Parathyroid adenoma (tissue), 2 donors: ENCODE results near the gene ZDHHC8.

Experiments used
- H2AFZ ChIP-seq: fragments of 300-600 bp; sonication (generic); one replicate; pipeline ENCODE4 v1.7.0; 2017; ENCODE audit warnings: antibody characterized with exemption, mild to moderate bottlenecking
- H3K27ac ChIP-seq: fragments of 300-600 bp; sonication (generic); one replicate; pipeline ENCODE4 v1.7.0; 2017
- H3K27me3 ChIP-seq: fragments of 300-600 bp; sonication (generic); one replicate; pipeline ENCODE4 v1.7.0; 2017; ENCODE audit warnings: low read length; ENCODE audit not compliant: control insufficient read depth, insufficient read depth
- H3K36me3 ChIP-seq: fragments of 300-600 bp; sonication (generic); one replicate; pipeline ENCODE4 v1.7.0; 2017; ENCODE audit warnings: low read length; ENCODE audit not compliant: control insufficient read depth, insufficient read depth
- H3K4me1 ChIP-seq: fragments of 300-600 bp; sonication (generic); one replicate; pipeline ENCODE4 v1.7.0; 2017; ENCODE audit warnings: control low read depth
- H3K4me2 ChIP-seq: fragments of 300-600 bp; sonication (generic); one replicate; pipeline ENCODE4 v1.7.0; 2017; ENCODE audit warnings: low read length
- H3K4me3 ChIP-seq: fragments of 300-600 bp; sonication (generic); one replicate; pipeline ENCODE4 v1.7.0; 2017; ENCODE audit warnings: low read depth, low read length
- H3K79me2 ChIP-seq: fragments of 300-600 bp; sonication (generic); one replicate; pipeline ENCODE4 v1.7.0; 2017; ENCODE audit warnings: control low read depth
- H3K9ac ChIP-seq: fragments of 300-600 bp; sonication (generic); one replicate; pipeline ENCODE4 v1.7.0; 2017; ENCODE audit warnings: mild to moderate bottlenecking
- H3K9me3 ChIP-seq: fragments of 300-600 bp; sonication (generic); one replicate; pipeline ENCODE4 v1.7.0; 2017; ENCODE audit warnings: low read length; ENCODE audit not compliant: control insufficient read depth
- CTCF ChIP-seq: fragments of 300-600 bp; sonication (generic); IDR thresholded peaks from one replicate; pipeline ENCODE4 v1.7.0; 2017; ENCODE audit warnings: antibody characterized with exemption, mild to moderate bottlenecking
- donor health status: primary hyperparathyroidism.

The ZDHHC8 gene

GRCh38 chr22:20123366-20124082 is 8.1 kb upstream of the ZDHHC8 start:
- Histone ChIP-seq H3K36me3 (no peaks in the 10 kb centered on the region), H3K9me3 (no peaks in the 10 kb centered on the region), H3K4me3 (no peak overlapping the region), H3K79me2 (peaks cover 1% of the 10 kb centered on the region), H3K27me3 (no peaks in the 10 kb centered on the region), H3K4me2 (no peak overlapping the region), H3K27ac (no peak overlapping the region), H3K4me1 (no peaks in the 10 kb centered on the region), H3K9ac (no peak overlapping the region), H2AFZ (no peak overlapping the region)
- TF ChIP-seq CTCF, result no peak

- Histone ChIP-seq H2AFZ (no peak overlapping the region), H3K27me3 (no peaks in the 10 kb centered on the region), H3K4me2 (no peak overlapping the region), H3K4me1 (no peaks in the 10 kb centered on the region), H3K9me3 (no peaks in the 10 kb centered on the region), H3K36me3 (no peaks in the 10 kb centered on the region), H3K27ac (no peak overlapping the region), H3K9ac (no peak overlapping the region), H3K79me2 (no peaks in the 10 kb centered on the region), H3K4me3 (no peak overlapping the region)
- no peak for TF ChIP-seq CTCF
Measured at GRCh38 chr22:20124083-20124787, 7.4 kb upstream of the ZDHHC8 start.

DNA sequence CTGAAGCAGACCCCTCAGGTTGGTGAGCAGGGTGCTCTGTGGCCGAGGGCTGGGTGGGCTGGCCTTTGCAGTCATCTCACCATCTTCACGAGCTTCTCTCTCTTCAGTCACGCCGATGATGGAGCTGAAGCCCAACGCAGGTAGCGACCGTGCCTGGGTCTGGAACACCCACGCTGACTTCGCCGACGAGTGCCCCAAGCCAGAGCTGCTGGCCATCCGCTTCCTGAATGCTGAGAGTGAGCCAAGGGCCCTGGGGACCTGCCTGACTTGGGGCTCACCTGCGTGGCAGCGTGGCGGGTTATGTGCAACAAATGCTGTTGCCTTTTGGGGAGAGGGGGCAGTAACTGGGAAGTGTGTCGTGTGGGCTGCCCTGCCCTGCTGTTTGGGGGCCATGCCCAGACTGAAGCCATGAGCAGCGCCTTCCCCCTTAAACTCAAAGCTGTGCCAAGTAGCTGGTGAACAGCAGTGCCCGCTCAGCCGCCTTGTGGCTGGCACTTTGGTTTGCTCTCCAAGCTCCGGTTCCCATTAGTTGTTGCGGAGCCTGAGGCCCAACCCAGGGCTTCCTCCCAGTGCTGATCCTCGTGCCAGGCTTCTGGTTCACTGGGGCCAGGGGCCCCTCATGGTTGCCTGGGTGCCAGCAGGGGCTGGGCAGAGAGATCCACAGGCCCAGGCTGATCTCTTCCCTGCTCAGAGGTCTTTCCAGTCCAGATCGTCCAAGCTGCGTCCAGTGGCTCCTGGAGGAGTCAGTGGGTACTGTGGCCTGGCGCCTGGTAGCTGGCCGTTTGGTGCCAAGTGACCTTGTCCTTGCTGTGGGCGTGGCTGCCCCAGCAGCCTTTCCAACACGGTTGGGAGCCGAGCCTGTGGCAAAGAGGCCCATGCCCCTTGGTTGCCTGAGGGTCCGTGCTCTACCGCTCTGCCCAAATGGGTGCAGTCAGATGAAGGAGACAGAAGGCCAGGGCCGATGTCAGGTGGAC is 6.1 kb upstream of the ZDHHC8 start:
- no peak for TF ChIP-seq CTCF
- no peak overlapping the region for H3K4me3 ChIP-seq
- H3K36me3 ChIP-seq, result no peaks in the 10 kb centered on the region
- H3K9me3 ChIP-seq, result no peaks in the 10 kb centered on the region
- no peaks in the 10 kb centered on the region for H3K79me2 ChIP-seq
- no peak overlapping the region for H3K4me2 ChIP-seq
- no peaks in the 10 kb centered on the region for H3K4me1 ChIP-seq
- H3K27me3 ChIP-seq, result no peaks in the 10 kb centered on the region
- no peak overlapping the region for H2AFZ ChIP-seq
- H3K27ac ChIP-seq, result no peak overlapping the region
- H3K9ac ChIP-seq, result no peak overlapping the region

DNA sequence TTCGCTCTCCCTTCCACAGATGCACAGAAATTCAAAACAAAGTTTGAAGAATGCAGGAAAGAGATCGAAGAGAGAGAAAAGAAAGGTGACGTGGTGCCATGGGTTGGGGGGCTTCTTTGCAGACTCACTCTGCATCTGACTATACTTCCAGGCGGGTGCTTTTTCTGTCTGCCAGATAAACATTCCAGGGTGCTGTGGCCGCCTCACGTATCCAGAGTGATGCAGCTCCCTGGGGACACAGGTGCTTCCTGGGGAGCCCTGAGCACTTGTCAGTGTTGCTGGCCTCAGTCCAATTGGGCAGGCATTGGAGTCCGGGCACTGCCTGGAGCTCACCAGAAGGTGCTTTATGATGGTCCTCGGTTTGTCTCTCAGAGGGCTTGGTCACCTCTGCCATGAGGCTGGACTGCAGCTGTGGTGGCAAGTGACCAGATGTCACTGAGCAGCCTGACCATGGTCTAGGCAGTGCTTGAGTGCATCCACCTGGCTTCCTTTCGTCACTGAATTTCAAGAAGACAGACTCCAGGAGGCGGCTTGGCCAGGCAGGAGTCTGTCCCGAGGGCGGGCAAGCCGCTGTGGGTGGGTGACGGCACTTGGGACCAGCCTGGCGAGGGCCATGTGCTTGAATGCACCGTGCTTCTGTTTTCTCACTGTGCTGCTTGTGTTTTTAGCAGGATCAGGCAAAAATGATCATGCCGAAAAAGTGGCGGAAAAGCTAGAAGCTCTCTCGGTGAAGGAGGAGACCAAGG is 5.1 kb upstream of the ZDHHC8 start:
- Histone ChIP-seq H3K27ac (no peak overlapping the region), H3K4me2 (no peak overlapping the region), H3K9me3 (no peaks in the 10 kb centered on the region), H3K4me1 (no peaks in the 10 kb centered on the region), H3K27me3 (no peaks in the 10 kb centered on the region), H3K79me2 (no peaks in the 10 kb centered on the region), H3K36me3 (no peaks in the 10 kb centered on the region), H2AFZ (no peak overlapping the region), H3K9ac (no peak overlapping the region), H3K4me3 (no peak overlapping the region)
- no peak for TF ChIP-seq CTCF
